SK-N-MC (cell line): ENCODE measurements around the gene JCHAIN.
"Not testable (repeated sequence)": the region's sequence is repeated elsewhere in the genome, so short reads cannot be mapped to it uniquely, and the experiment has no call there.

Source experiments
- EZH2 ChIP-seq: fragments of 200-600 bp; sonication (generic); IDR thresholded peaks from one replicate; pipeline ENCODE4 v1.6.1; 2017; ENCODE audit warnings: antibody characterized with exemption
- FOXP2 ChIP-seq: optimal IDR thresholded peaks from 2 replicates; pipeline ENCODE3; 2011; ENCODE audit warnings: mild to moderate bottlenecking, moderate library complexity; ENCODE audit not compliant: insufficient read depth; ENCODE audit errors: extremely low read length, control extremely low read depth
- POLR2AphosphoS5 ChIP-seq: IDR thresholded peaks from 2 replicates; pipeline ENCODE4 v1.6.1; 2012; ENCODE audit warnings: mild to moderate bottlenecking, low read depth, low read length, borderline replicate concordance

DNA sequence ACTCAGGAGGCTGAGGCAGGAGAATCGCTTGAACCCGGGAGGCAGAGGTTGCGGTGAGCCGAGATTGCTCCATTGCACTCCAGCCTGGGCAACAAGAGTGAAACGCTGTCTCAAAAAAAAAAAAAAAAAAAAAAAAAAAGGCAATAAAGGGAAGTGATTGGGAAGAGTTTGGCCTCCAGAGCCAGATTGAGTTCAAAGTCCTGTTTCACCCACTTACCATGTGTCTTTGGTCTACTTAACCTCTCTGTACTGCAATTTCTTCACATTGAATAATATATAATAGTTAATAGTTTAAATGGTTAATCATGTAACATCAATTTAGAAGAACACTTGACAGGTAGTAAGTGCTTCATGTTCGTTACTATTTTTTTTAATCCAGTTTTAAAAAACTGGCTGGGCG lies 28.3 kb upstream of the JCHAIN start:
- TF ChIP-seq EZH2, POLR2AphosphoS5, FOXP2: not testable (repeated sequence)
